Measurements from ENCODE around the gene KCNMB3. TPM values are rescaled to one million over a fixed set of nuclear protein-coding genes. Genes with fewer than 3 reads are reported as not detected.
"Not testable (repeated sequence)": the region's sequence is repeated elsewhere in the genome, so short reads cannot be mapped to it uniquely, and the experiment has no call there.

KCNMB3 gene
- total RNA-seq, 1 donor from 2014 or later, result 2.0 TPM

DNA sequence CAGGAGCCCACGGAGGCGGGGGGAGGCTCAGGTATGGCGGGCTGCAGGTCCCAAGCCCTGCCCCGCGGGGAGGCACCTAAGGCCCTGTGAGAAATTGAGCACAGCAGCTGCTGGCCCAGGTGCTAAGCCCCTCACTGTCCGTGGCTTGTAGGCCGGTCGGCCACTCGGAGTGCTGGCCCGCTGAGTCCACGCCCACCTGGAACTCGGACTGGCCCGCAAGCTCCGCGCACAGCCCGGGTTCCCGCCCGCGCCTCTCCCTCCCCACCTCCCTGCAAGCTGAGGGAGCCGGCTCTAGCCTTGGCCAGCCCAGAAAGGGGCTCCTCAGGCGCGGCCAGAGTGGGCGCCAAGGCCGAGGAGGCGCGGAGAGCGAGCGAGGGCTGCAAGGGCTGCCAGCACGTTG lies 12.2 kb upstream of the KCNMB3 start:
- DNase-seq, result no peak

DNA sequence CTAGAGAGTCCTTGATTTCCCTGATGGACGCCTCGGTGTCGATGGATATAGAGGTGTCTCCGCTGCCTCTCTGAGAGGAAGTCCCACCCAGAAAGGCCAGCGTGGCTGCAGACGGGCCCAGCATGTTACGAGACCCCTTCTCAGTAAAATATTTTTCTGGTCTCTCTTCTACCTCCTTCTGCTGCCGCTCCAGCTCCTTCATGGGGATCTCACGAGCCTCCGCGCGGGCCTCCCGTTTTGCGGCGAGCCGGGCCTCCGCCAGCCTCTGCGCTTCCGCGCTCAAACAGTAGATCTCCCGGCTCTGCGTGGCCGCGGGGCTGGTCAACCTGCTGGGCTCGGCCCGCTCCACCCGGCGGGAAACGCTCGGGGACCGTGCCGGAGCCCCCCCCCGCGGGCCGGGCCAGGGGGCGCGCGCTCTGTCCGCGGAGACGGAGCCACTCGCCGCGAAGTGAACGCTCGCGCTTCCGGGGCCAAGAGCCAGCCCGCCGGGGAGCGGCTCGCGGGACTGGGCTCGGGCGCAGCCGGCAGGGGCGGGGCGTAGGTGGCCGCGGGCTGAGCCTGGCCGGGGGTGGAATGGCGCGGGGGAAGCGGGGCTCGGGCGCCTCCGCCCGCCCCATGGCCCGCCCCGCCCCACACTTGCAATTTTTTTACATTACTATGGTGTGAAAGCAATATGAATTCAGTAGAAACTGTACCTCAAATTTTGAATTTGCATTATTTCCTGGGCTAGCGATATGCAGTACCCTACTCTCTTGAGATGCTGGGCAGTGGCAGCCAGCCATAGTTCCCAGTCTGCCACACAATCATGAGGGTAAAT lies 10.2 kb upstream of the KCNMB3 start:
- no peak for DNase-seq

DNA sequence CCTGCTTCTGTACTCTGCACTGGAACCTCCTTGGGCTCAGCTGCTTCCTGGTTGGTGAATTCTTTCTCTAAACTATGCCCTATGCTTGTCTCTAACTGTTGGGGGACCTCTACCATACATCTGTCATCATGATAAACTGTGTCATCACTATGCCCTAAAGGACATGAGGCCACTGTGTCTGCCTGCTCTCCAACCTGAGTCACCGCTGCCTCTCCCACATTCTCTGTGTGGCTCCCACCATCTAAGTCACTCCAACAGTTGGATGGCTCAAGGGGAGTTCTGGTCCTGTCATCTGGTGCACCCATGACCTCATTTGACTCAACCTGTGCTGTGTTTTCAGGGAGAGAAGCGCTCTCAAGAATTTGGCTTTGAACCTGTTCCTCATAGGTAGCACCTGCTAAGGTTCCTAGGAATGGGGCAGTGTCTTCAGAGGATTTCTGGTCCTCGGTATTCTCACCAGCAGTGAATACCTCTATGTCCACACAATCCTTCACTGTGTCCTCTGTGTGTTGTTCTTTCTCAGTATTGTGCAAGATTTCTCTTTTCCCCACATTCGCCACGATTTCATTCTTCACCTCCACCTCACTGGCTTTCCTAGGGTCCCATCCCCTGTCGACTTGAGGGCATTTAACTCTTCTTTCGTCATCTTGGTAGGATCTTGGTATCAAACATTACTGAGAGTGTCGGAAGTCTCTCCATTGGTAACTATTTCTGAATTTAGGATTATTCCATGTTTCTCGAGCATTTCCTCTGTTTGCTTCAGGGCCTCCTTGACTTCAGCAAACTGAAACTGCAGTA lies 9.2 kb upstream of the KCNMB3 start:
- DNase-seq, result not testable (repeated sequence)

DNA sequence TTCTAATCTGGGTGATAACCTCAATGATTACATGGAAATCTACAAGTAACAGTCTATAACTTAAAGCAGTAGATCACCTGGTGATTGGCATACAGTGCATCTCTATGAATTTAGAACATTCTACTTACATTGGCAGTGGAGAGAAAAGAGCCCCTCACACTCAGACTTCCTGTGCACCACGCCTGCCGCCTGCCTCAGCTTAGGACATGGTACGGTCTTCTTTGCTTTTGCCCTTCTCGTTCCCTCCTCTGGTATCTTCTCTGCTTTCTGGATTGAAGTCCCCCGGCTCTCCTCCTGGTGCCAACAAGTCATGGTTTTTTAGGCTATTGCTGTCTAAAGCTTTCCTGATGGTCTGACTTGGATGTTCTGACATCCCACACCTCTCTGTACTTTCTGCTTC lies 7.9 kb upstream of the KCNMB3 start:
- no peak for DNase-seq

DNA sequence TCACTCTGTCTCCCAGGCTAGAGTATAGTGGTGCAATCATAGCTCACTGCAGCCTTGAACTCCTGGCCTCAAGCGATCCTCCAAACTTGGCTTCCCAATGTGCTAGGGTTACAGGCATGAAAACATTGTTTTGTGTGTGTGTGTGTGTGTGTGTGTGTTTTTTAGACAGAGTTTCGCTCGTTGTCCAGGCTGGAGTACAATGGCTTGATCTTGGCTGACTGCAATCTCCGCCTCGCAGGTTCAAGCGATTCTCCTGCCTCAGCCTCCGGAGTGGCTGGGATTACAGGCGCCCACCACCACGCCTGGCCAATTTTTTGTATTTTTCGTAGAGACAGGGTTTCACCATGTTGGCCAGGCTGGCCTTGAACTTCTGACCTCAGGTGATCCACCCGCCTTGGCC lies 6.8 kb upstream of the KCNMB3 start:
- DNase-seq, result not testable (repeated sequence)

DNA sequence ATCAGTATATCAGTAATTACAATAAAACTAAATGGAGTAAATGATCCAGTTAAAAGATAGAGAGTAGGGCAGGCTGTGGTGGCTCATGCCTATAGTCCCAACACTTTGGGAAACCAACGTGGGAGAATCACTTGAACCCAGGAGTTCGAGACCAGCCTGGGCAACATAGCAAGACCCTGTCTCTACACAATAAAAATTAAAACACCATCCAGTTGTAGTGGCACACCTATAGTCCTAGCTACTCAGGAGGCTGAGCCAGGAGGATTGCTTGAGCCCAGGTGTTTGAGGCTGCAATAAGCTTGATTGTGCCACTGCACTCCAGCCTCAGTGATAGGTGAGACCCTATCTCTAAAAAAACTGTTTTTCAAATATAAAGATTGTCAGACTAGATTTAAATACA lies 5.9 kb upstream of the KCNMB3 start:
- no peak for DNase-seq

DNA sequence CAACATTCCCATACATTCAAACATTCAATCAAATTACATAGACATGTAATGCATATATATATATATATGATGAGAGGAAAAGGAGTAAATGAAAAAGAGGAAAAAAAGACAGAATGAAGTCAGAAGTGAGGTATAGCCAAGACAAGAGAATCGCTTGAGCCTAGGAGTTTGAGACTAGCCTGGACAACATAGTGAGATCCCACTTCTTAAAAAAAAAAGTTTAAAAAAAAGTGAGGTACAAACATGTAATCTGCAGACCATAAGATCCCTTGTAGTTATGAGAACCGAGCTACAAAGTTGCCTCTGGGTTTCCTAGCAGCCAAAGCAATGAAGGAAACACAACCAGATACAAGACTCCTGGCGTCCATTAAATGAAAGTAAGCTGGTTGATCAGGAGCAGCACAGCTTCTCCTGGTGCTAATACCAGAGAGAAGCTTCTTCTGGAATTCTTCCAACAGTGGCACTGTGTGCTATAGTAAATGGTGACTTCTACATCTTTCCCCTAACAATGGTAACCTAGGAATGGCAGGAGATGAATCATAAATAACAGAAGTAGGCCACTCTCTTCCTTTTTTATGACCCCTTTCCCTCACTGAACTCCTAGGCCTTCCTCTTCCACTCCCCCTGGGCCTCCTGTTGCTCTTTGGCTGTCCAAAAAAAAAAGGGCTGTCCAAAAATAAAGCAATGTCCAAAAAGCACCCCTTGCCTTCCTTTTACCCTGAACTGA lies 3.5 kb downstream of the KCNMB3 start:
- no peak for DNase-seq

DNA sequence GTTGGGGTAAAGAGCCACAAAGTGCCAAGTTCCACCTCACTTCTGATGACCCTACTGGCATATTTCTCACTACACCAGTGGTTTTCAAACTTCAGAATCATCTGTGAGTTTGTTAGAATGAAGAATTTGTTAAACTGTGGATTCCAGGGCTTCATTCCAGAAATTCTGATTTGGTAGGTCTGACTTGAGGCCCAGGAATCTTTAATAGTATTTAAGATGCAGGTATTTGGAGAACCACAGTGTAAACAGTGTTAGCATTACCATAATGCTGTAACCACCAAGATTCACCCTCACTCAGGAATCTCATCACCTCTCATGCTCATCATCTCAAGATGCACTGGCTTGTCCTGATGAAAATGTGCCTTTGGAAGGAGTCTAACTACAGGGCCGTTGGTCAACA lies 6.0 kb downstream of the KCNMB3 start:
- DNase-seq, result no peak

DNA sequence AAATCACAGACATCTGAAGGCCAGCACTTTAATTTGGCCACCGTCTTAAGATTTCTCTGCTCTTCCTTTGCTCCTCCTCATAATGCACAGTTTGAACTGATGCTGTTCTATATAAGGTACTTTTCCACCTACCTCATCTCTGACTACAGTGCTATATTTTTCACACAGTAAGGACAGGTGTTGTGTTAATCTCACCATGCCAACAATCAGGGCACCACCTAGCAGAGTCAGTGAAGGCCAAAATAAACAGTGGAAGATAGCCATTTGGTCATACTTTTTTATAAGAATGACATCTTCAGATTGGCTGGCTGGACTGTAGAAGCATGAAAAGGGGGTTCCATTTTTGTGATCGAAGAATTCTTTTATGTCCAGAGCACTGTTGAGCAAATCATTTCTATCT lies 8.1 kb downstream of the KCNMB3 start:
- not testable (repeated sequence) for DNase-seq

DNA sequence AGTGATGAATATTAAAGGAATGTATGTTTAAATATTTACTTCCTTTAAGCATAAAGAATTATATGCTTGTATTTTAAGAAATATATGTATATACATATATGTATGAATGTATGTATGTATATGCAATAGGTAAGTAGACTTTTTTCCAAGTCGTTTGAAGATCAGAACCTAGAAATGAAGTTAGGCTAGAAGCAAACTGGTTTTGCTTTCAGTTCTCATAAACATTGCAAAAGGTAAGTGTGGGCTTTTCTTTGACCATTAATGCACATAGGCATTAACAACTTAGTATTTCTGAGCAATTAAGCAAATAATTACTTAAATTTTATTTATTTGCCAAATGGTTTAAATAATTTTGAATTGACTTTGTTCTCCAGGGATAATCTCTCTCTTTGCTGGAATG lies 10.6 kb downstream of the KCNMB3 start:
- DNase-seq, result not testable (repeated sequence)

DNA sequence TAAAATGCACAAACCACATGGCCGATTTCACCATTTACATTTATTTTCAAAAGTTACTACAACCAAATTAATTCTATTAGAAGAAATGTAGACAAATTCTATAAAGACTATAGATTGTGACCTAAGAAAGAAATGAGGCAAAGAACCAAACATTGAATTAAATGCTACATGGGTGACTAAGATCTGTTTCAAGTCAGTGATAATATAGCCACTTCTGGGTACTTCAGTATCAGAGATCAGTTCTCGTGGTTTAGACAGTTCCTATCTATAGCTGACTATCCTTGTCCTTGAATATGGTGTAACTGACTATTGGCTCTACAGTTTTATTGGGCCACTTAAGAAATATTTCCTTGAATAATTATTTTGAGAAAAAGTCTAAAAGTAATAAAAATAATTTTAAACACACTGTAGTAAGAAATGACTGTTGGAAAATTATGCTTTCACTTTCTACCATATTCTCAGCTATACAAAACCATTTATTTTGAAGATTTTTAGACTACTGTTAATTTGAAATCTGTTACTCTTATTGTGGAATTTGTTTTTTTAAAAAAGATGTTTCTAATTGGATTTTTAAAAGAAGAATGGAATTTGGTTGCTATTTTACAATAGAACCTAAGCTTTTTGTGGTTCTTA lies 14.1 kb downstream of the KCNMB3 start:
- DNase-seq, result no peak

DNA sequence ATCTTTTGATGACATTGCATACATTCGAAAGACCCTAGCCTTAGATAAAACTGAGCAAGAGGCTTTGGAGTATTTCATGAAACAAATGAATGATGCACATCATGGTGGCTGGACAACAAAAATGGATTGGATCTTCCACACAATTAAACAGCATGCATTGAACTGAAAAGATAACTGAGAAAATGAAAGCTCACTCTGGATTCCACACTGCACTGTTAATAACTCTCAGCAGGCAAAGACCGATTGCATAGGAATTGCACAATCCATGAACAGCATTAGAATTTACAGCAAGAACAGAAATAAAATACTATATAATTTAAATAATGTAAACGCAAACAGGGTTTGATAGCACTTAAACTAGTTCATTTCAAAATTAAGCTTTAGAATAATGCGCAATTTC lies 16.7 kb downstream of the KCNMB3 start:
- DNase-seq, result no peak

DNA sequence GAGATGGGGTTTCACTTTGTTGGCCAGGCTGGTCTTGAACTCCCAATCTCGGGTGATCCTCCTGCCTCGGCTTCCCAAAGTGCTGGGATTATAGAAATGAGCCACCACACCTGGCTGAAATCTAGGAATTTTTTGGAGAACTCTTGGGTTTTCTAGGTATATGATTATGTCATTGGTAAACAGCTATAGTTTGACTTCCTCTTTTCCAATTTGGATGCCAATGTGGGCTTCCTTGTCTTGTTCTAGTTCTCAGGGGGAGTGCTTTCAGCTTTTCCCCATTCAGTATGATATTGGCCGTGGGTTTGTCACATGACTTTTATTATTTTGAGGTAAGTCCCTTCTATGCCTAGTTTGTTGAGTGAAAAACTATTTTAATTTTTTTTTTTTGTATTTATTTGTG lies 17.9 kb downstream of the KCNMB3 start:
- DNase-seq, result no peak

DNA sequence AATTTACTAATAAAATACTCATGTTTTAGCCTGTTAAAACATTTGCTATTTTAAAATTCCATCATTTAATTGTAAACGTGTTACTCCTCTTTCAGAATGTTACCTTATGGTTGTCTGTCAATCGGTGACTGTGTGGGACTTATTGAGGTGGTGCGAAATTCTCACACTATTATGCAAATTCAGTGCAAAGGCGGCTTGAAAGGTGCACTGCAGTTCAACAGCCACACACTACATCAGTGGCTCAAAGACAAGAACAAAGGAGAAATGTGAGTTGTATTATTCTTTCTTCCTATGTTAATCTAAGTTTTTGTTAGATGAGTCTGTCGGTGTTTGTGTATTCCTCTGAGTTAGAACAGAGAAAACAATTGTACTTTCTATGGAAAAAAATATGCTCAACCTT lies 21.7 kb downstream of the KCNMB3 start:
- no peak for DNase-seq

DNA sequence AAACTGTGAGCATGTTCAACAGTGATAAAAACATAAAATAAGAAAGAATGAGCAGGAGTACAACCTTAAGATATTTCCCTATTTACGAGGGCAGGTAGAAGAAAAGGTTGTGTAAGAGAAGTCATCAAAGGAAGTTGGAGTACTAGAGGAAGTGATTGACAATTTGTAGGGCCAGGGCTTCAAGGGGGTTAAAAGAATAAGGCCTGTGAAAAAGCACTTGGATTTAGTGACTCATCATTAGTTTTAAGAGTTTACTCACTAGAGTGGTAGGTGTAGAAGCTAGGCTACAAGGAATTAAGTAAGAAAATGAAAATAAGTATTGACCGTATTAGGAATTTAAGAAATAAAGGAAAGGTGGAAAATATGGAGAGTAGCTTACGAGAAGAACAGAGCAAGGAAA lies 23.6 kb downstream of the KCNMB3 start:
- no peak for DNase-seq

DNA sequence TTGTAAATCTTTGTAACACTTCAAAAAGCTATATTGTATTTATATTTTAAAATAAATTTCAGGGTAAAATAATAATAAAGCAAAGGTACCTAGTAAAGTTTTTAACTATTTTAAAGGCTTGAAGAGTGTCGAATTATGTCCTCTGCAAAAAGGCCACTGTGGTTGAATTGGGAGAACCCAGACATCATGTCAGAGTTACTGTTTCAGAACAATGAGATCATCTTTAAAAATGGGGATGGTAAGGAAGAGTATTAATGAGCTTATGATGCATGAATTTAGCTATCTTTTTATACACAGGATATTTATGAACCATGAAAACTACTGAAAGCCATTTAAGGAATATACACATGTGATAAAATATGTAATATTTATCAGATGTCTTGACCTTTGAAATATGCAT lies 26.3 kb downstream of the KCNMB3 start:
- no peak for DNase-seq

DNA sequence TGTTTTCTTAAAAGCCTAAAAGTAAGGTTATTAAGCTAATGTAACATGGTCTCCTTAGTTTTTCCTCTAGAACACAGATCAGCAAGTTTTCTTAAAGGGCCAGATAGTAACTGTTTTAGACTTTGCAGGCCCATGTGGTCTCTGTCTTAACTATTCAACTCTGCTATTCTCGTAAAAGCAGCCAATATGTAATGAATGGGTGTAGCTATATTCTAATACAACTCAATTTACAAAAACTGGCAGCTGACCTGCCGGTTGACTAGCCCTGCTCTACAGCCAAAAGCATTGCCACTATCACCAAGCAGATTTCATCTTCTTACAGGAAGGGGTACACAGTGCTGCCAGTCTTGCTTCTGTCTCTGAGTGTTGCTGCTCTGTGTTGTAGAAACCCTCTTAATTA lies 27.4 kb downstream of the KCNMB3 start:
- DNase-seq, result no peak

DNA sequence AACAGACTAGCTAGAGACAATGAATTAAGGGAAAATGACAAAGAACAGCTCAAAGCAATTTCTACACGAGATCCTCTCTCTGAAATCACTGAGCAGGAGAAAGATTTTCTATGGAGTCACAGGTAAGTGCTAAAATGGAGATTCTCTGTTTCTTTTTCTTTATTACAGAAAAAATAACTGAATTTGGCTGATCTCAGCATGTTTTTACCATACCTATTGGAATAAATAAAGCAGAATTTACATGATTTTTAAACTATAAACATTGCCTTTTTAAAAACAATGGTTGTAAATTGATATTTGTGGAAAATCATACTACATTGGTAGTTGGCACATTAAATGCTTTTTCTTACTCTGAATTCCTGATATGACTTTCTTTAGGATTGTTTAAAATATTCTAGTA lies 32.7 kb downstream of the KCNMB3 start:
- not testable (repeated sequence) for DNase-seq

DNA sequence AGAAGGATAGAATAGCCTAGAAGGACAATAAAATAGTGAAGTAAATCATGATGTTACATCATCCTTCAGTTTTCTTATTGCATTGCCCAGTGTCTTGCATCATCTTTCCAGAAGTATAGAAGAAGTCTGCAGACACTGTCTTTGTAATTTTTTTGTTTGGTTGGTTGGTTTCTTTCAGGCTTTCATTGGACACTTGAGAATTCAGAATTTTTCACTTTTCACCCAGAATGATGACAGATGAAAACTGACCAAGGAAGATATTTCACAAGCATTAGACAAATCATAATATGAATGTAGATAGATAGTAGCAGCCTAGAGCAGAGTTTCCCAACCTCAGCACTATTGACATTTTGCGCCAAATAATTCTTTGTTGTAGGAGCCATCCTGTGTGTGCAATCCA lies 35.4 kb downstream of the KCNMB3 start:
- DNase-seq, result not testable (repeated sequence)

DNA sequence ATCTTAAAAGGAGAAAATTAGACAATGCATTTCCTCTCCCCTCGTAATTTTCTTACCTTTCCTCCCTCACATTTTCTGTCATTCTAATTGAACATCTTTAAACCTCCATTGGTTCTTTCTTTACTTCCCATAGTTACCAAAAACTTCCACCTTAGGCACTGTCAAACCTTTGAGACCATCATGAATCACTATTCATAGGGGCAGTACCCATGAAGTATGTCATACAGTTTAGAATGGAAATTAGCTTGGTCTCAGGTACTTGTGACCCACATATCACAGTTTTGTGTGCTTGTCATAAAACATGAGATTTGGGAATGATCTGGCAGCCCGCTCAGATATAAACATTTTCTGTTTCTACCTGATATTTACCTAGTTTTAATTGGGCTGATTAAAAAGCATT lies 50.1 kb downstream of the KCNMB3 start:
- DNase-seq, result no peak

DNA sequence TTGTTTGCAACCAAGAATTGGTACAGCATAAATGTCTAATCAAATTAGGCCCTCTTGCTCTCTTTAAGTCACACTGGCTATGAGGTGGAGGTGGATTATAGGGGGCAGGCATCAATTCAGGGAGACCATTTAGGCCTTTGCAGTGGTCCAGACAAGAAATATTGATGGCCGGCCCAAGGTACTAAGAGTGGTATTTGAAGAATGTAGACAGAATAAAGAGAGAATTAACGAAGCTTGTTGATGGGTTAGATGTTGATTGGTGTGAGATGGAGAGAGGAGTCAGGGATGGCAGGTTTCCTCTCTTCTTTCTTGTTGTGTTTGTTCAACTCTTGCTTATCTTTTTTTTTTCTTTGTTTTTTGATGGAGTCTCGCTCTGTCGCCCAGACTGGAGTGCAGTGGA lies 54.2 kb downstream of the KCNMB3 start:
- no peak for DNase-seq

DNA sequence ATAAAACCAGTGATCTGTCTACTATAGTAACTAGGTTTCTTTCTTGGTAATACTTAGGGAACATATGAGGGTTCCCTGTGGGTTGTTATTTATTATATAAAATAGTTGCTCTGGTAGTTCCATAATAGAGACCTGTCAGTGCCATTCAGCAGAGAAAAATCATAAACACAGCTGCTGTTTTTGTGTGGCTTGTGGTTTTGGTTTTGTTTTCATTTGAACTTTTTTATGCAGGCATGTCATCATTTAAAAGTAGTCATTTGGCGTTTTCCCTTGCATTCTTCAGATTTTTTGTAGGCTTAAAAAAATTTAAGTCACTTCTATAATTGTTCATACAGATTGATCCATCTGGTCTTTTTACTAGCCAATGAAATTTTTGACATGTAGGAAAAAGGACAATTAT lies 54.8 kb downstream of the KCNMB3 start:
- DNase-seq, result no peak

DNA sequence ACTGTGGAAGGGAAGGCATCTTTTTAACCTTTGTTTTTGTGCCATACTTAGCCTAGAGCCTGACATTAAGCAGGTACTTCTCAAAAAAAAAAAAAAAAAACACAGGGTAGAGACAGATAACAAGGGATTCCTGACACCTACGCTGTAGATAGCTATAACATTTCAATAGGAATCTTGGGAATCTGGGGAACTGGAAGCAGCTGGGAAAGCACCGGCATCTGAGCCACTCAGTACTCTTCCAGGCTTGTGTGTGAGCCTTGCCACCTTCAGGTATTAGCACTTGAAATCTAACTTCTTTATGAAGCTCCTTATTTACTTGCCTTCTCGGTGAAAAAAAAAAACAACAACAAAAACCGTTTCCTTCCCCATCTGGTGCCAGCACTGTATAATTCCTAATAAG lies 56.0 kb downstream of the KCNMB3 start:
- DNase-seq, result no peak
